Smooth muscle cell (in vitro differentiated cells): ENCODE results near the gene FADS2. TPM values are rescaled to one million over a fixed set of nuclear protein-coding genes. Genes with fewer than 3 reads are reported as not detected.

Source experiments
- DNase-seq: peaks from one replicate; lab custom pipeline; 2025; ENCODE audit not compliant: unreplicated experiment; lab: John Stamatoyannopoulos, UW
- H2AFZ ChIP-seq: fragments of 200-600 bp; sonication (generic); 2 replicates; pipeline ENCODE4 v1.6.0; 2016; ENCODE audit warnings: antibody characterized with exemption, low read depth, mild to moderate bottlenecking
- H3F3A ChIP-seq: fragments of 200-600 bp; sonication (generic); 2 replicates; pipeline ENCODE4 v1.6.0; 2017; ENCODE audit warnings: antibody characterized with exemption, low read depth
- H3K27ac ChIP-seq: fragments of 200-600 bp; sonication (generic); 2 replicates; pipeline ENCODE4 v1.5.1; 2016; ENCODE audit warnings: low read depth, mild to moderate bottlenecking
- H3K27me3 ChIP-seq: fragments of 200-600 bp; sonication (generic); 2 replicates; pipeline ENCODE4 v1.6.1; 2016; ENCODE audit warnings: low read depth, mild to moderate bottlenecking
- H3K36me3 ChIP-seq: fragments of 200-600 bp; sonication (generic); 2 replicates; pipeline ENCODE4 v1.5.1; 2016; ENCODE audit warnings: low read depth
- H3K4me1 ChIP-seq: fragments of 200-600 bp; sonication (generic); 2 replicates; pipeline ENCODE4 v1.5.1; 2016; ENCODE audit warnings: low read depth
- H3K4me2 ChIP-seq: fragments of 200-600 bp; sonication (generic); 2 replicates; pipeline ENCODE4 v1.6.0; 2016; ENCODE audit warnings: mild to moderate bottlenecking
- H3K4me3 ChIP-seq: fragments of 200-600 bp; sonication (generic); 2 replicates; pipeline ENCODE4 v1.5.1; 2016; ENCODE audit warnings: mild to moderate bottlenecking
- H3K79me2 ChIP-seq: fragments of 200-600 bp; sonication (generic); 2 replicates; pipeline ENCODE4 v1.6.0; 2016; ENCODE audit warnings: low read depth, mild to moderate bottlenecking
- H3K9ac ChIP-seq: fragments of 200-600 bp; sonication (generic); 2 replicates; pipeline ENCODE4 v1.6.0; 2016; ENCODE audit warnings: low read depth
- H3K9me3 ChIP-seq: fragments of 200-600 bp; sonication (generic); replicated peaks from 2 replicates; pipeline ENCODE4 v1.5.1; 2016; ENCODE audit warnings: low read depth
- H4K20me1 ChIP-seq: fragments of 200-600 bp; sonication (generic); 2 replicates; pipeline ENCODE4 v1.6.0; 2016; ENCODE audit warnings: low read depth
- CTCF ChIP-seq: fragments of 200-600 bp; sonication (generic); IDR thresholded peaks from 2 replicates; pipeline ENCODE4 v1.5.1; 2017; ENCODE audit warnings: borderline replicate concordance, mild to moderate bottlenecking, antibody characterized with exemption; ENCODE audit not compliant: insufficient read depth, poor library complexity, severe bottlenecking
- WGBS: methylation state at CpG from one replicate; pipeline ENCODE4 v1.1.7; 2016; ENCODE audit warnings: low lambda C conversion rate; 5-methylcytosine and 5-hydroxymethylcytosine counted together
- polyA plus RNA-seq: library from polyadenylated mRNA; unstranded; fragments of >200 nt; fragmentation: Nextera tagmentation; extraction: Ambion mirVana; gene quantifications from 2 replicates; pipeline ENCODE4 v1.2.1, GENCODE V29; 2016
- total RNA-seq: library from RNA; depleted of rRNA; stranded (reverse); fragments of >200 nt; gene quantifications from 2 replicates; pipeline ENCODE4 v1.2.3, GENCODE V29; 2014

FADS2 gene
- total and polyA plus RNA-seq, 2 experiments from 2014 or later = 279 to 495 TPM

- Histone ChIP-seq H3K27me3 (no peaks in the 10 kb centered on the region), H3K79me2 (peaks cover 8% of the 10 kb centered on the region), H4K20me1 (peaks cover 78% of the 10 kb centered on the region), H3K9me3 (no peaks in the 10 kb centered on the region), H2AFZ (no peak overlapping the region), H3K4me3 (no peak overlapping the region), H3K9ac (no peak overlapping the region), H3K4me2 (no peak overlapping the region), H3K4me1 (no peaks in the 10 kb centered on the region), H3K27ac (no peak overlapping the region), H3K36me3 (peaks cover 11% of the 10 kb centered on the region), H3F3A (peaks cover 8% of the 10 kb centered on the region)
- TF ChIP-seq CTCF = no peak
- DNase-seq = no peak
- 97% methylated on average over 9 of the region's 9 CpGs for WGBS
Measured at GRCh38 chr11:61848631-61849030, 20.5 kb downstream of the FADS2 start.

GRCh38 chr11:61850687-61851086, 22.6 kb downstream of the FADS2 start:
- no peak for DNase-seq

GRCh38 chr11:61851113-61851899, 23.2 kb downstream of the FADS2 start:
- peaks cover 90% of the 10 kb centered on the region for H4K20me1 ChIP-seq
- H3F3A ChIP-seq = peaks cover 4% of the 10 kb centered on the region
- H3K27ac ChIP-seq = no peak overlapping the region
- no peak for DNase-seq
- no peak overlapping the region for H3K4me3 ChIP-seq
- H3K79me2 ChIP-seq = no peaks in the 10 kb centered on the region
- no peak for TF ChIP-seq CTCF
- H3K27me3 ChIP-seq = no peaks in the 10 kb centered on the region
- H3K36me3 ChIP-seq = peaks cover 6% of the 10 kb centered on the region
- 95% methylated on average over 24 of the region's 24 CpGs for WGBS
- no peaks in the 10 kb centered on the region for H3K4me1 ChIP-seq
- H2AFZ ChIP-seq = no peak overlapping the region
- H3K9me3 ChIP-seq = no peaks in the 10 kb centered on the region
- H3K9ac ChIP-seq = no peak overlapping the region
- H3K4me2 ChIP-seq = no peak overlapping the region

More at GRCh38 chr11:61850687-61851086, 22.6 kb downstream of the FADS2 start:
- H3K4me3 ChIP-seq = no peak overlapping the region
- H3K36me3 ChIP-seq = peaks cover 6% of the 10 kb centered on the region
- TF ChIP-seq CTCF = no peak
- no peaks in the 10 kb centered on the region for H3K27me3 ChIP-seq
- no peak overlapping the region for H3K4me2 ChIP-seq
- H3K9me3 ChIP-seq = no peaks in the 10 kb centered on the region
- H2AFZ ChIP-seq = no peak overlapping the region
- H3K27ac ChIP-seq = no peak overlapping the region
- no peaks in the 10 kb centered on the region for H3K4me1 ChIP-seq
- H3F3A ChIP-seq = peaks cover 4% of the 10 kb centered on the region
- peaks cover 86% of the 10 kb centered on the region for H4K20me1 ChIP-seq
- H3K9ac ChIP-seq = no peak overlapping the region
- no peaks in the 10 kb centered on the region for H3K79me2 ChIP-seq
- WGBS = over 99% methylated on average over 7 of the region's 7 CpGs

- 94% methylated on average over 6 of the region's 6 CpGs for WGBS
- H4K20me1 ChIP-seq = peaks cover 91% of the 10 kb centered on the region
- H3K36me3 ChIP-seq = peaks cover 6% of the 10 kb centered on the region
Measured at GRCh38 chr11:61851900-61852295, 23.8 kb downstream of the FADS2 start.

More at GRCh38 chr11:61851900-61852295, 23.8 kb downstream of the FADS2 start:
- Histone ChIP-seq H3K4me1 (no peaks in the 10 kb centered on the region), H3F3A (peaks cover 4% of the 10 kb centered on the region), H3K27ac (no peak overlapping the region), H2AFZ (no peak overlapping the region), H3K9ac (no peak overlapping the region), H3K9me3 (no peaks in the 10 kb centered on the region), H3K27me3 (no peaks in the 10 kb centered on the region), H3K4me3 (no peak overlapping the region), H3K79me2 (no peaks in the 10 kb centered on the region), H3K4me2 (no peak overlapping the region)
- TF ChIP-seq CTCF = no peak
- DNase-seq = no peak
